IMR-90 (cell line): ENCODE data around the gene SHC2. TPM values are rescaled to one million over a fixed set of nuclear protein-coding genes. Genes with fewer than 3 reads are reported as not detected.
A peak's percentile ranks its signal among the peaks of the same experiment; 100 is the strongest.

Experiments
- ATAC-seq: fragments of 200-7000 bp; cut with Tn5 transposase; 2 replicates; pipeline ENCODE4 v1.9.1; 2020; ENCODE audit warnings: low read depth, mild to moderate bottlenecking, moderate library complexity
- Bru-seq: library from RNA; stranded (reverse); fragments of 400-500 nt; gene quantifications from one replicate; lab custom pipeline; 2021; lab: Mats Ljungman, UMichigan
- BruChase-seq, 2 experiments: library from RNA; stranded (reverse); fragments of 400-500 nt; gene quantifications; one replicate each; lab custom pipeline; 2021; lab: Mats Ljungman, UMichigan
- BruUV-seq: library from RNA; stranded (reverse); fragments of 400-500 nt; replicated peaks from 2 replicates; lab custom pipeline; 2021; lab: Mats Ljungman, UMichigan
- CTCF ChIA-PET: fragments of 300-600 bp; formaldehyde crosslinking; extraction: SDS; loops from one replicate; lab custom pipeline; 2021; ENCODE audit warnings: antibody characterized with exemption; lab: Yijun Ruan, JAX
- POLR2A ChIA-PET: fragments of 300-600 bp; sonication (Branson Sonifier 250); formaldehyde crosslinking; loops from one replicate; lab custom pipeline; 2022; ENCODE audit warnings: antibody characterized with exemption; ENCODE audit not compliant: unreplicated experiment; lab: Charles Lee
- DNase-seq: peaks from one replicate; pipeline ENCODE4 v3.0.0; 2013
- H2AFZ ChIP-seq: replicated peaks from 2 replicates; pipeline ENCODE3; 2013; ENCODE audit warnings: low read length, mild to moderate bottlenecking; ENCODE audit not compliant: poor library complexity
- H2AK5ac ChIP-seq: 2 replicates; pipeline ENCODE4 v1.6.1; 2013; ENCODE audit warnings: low read depth, low read length, inconsistent platforms
- H2AK9ac ChIP-seq: replicated peaks from 2 replicates; pipeline ENCODE3; 2013; ENCODE audit warnings: mild to moderate bottlenecking, low read depth, low read length, moderate library complexity; ENCODE audit not compliant: poor library complexity
- H2BK120ac ChIP-seq: 2 replicates; pipeline ENCODE4 v1.6.1; 2013; ENCODE audit warnings: low read depth, low read length, inconsistent platforms
- H2BK15ac ChIP-seq: 3 replicates; pipeline ENCODE4 v1.6.1; 2013; ENCODE audit warnings: low read depth, low read length, inconsistent platforms
- H2BK20ac ChIP-seq: 2 replicates; pipeline ENCODE4 v1.6.1; 2013; ENCODE audit warnings: low read depth, mild to moderate bottlenecking, inconsistent platforms, low read length, moderate library complexity
- H2BK5ac ChIP-seq: 2 replicates; pipeline ENCODE4 v1.6.1; 2013; ENCODE audit warnings: mild to moderate bottlenecking, low read depth, low read length, inconsistent platforms; ENCODE audit not compliant: poor library complexity, severe bottlenecking
- H3K14ac ChIP-seq: replicated peaks from 2 replicates; pipeline ENCODE4 v1.6.1; 2013; ENCODE audit warnings: low read depth, low read length, inconsistent platforms
- H3K18ac ChIP-seq: 2 replicates; pipeline ENCODE4 v1.6.1; 2013; ENCODE audit warnings: low read depth, low read length, control low read depth
- H3K23ac ChIP-seq: 2 replicates; pipeline ENCODE4 v1.6.1; 2013; ENCODE audit warnings: low read depth, low read length, inconsistent platforms
- H3K27ac ChIP-seq: 2 replicates; pipeline ENCODE4 v1.5.1; 2013; ENCODE audit warnings: mild to moderate bottlenecking, control low read depth, low read length; ENCODE audit not compliant: insufficient read depth
- H3K27me3 ChIP-seq: 2 replicates; pipeline ENCODE4 v1.6.1; 2013; ENCODE audit warnings: low read length; ENCODE audit not compliant: control insufficient read depth, insufficient read depth
- H3K36me3 ChIP-seq: 2 replicates; pipeline ENCODE4 v1.6.1; 2013; ENCODE audit warnings: low read length, mixed read lengths; ENCODE audit not compliant: control insufficient read depth, insufficient read depth
- H3K4ac ChIP-seq: 2 replicates; pipeline ENCODE4 v1.6.1; 2013; ENCODE audit warnings: low read depth, low read length, inconsistent platforms
- H3K4me1 ChIP-seq: 2 replicates; pipeline ENCODE4 v1.6.1; 2013; ENCODE audit warnings: low read length, mixed read lengths; ENCODE audit not compliant: control insufficient read depth, insufficient read depth
- H3K4me2 ChIP-seq: 2 replicates; pipeline ENCODE4 v1.6.1; 2013; ENCODE audit warnings: low read depth, mild to moderate bottlenecking, control low read depth, low read length, moderate library complexity
- H3K4me3 ChIP-seq: 2 replicates; pipeline ENCODE4 v1.5.1; 2013; ENCODE audit warnings: low read depth, mild to moderate bottlenecking, control low read depth, low read length, moderate library complexity; ENCODE audit not compliant: insufficient read depth
- H3K56ac ChIP-seq: 2 replicates; pipeline ENCODE4 v1.6.1; 2013; ENCODE audit warnings: low read length, inconsistent platforms; ENCODE audit not compliant: insufficient read depth; ENCODE audit errors: extremely low read depth
- H3K79me1 ChIP-seq, 2 experiments: 2 replicates each; pipeline ENCODE4 v1.6.1; 2013; ENCODE audit warnings: low read length in 2 of 2, inconsistent platforms in 1 of 2, low read depth in 1 of 2
- H3K9ac ChIP-seq: 2 replicates; pipeline ENCODE4 v1.6.1; 2013; ENCODE audit warnings: low read depth, low read length, control low read depth
- H3K9me1 ChIP-seq: 2 replicates; pipeline ENCODE4 v1.6.1; 2013; ENCODE audit warnings: low read length, inconsistent platforms; ENCODE audit not compliant: insufficient read depth
- H3K9me3 ChIP-seq: 2 replicates; pipeline ENCODE4 v1.6.1; 2013; ENCODE audit warnings: low read length; ENCODE audit not compliant: control insufficient read depth, insufficient read depth
- H4K20me1 ChIP-seq: 2 replicates; pipeline ENCODE4 v1.6.1; 2013; ENCODE audit warnings: low read length, inconsistent platforms; ENCODE audit not compliant: insufficient read depth
- H4K5ac ChIP-seq: 2 replicates; pipeline ENCODE4 v1.6.1; 2013; ENCODE audit warnings: mild to moderate bottlenecking, low read depth, low read length, control low read depth
- H4K8ac ChIP-seq, 2 experiments: 2 replicates each; pipeline ENCODE4 v1.6.1; 2013; ENCODE audit warnings: low read depth in 2 of 2, low read length in 2 of 2, control low read depth in 1 of 2, inconsistent platforms in 1 of 2
- H4K91ac ChIP-seq: 2 replicates; pipeline ENCODE4 v1.6.1; 2013; ENCODE audit warnings: low read depth, low read length, inconsistent platforms; ENCODE audit not compliant: insufficient read depth
- CEBPB ChIP-seq: IDR thresholded peaks from 2 replicates; pipeline ENCODE4 v1.6.1; 2012; ENCODE audit warnings: low read depth, low read length, improper control_type of control experiment
- MAZ ChIP-seq: IDR thresholded peaks from 2 replicates; pipeline ENCODE4 v1.6.1; 2012; ENCODE audit warnings: low read depth, mild to moderate bottlenecking, low read length, improper control_type of control experiment, moderate library complexity, borderline replicate concordance
- POLR2A ChIP-seq: IDR thresholded peaks from 2 replicates; pipeline ENCODE4 v1.6.1; 2012; ENCODE audit warnings: mild to moderate bottlenecking, low read depth, low read length
- RAD21 ChIP-seq: IDR thresholded peaks from 2 replicates; pipeline ENCODE4 v1.6.1; 2012; ENCODE audit warnings: low read length, improper control_type of control experiment
- RCOR1 ChIP-seq: IDR thresholded peaks from 2 replicates; pipeline ENCODE4 v1.6.1; 2012; ENCODE audit warnings: mild to moderate bottlenecking, low read length, improper control_type of control experiment; ENCODE audit not compliant: insufficient replicate concordance
- SMC3 ChIP-seq: fragments of 150-350 bp; IDR thresholded peaks from 2 replicates; pipeline ENCODE4 v1.6.1; 2016; ENCODE audit warnings: low read depth, mild to moderate bottlenecking, antibody characterized with exemption, low read length, moderate library complexity
- WGBS, 2 experiments: methylation state at CpG; one replicate each; pipeline versions ENCODE4 v1.1.5 to v1.1.7; 2013; ENCODE audit warnings: missing lambda C conversion rate in 2 of 2; ENCODE audit not compliant: insufficient read length in 1 of 2; ENCODE audit errors: extremely low coverage in 2 of 2; 5-methylcytosine and 5-hydroxymethylcytosine counted together
- dilution Hi-C: fragments of 300-500 bp; cut with HindIII; formaldehyde crosslinking; loops from one replicate; pipeline ENCODE4 v1.14.3; 2018; ENCODE audit warnings: low sequenced_read_pairs; ENCODE audit not compliant: unreplicated experiment
- in situ Hi-C: fragments of 300-500 bp; cut with MboI; formaldehyde crosslinking; loops from 3 replicates; pipeline ENCODE4 v1.14.3; 2019; ENCODE audit warnings: low sequenced_read_pairs, inconsistent platforms, mixed read lengths
- intact Hi-C: fragments of 100-400 bp; cut with micrococcal nuclease; formaldehyde crosslinking; loops from 2 replicates; pipeline ENCODE4 v1.10.0; 2022
- long read RNA-seq: library from polyadenylated mRNA; unstranded; transcript quantifications from one replicate; pipeline ENCODE4 v2.0.0, GENCODE V29; 2021; ENCODE audit not compliant: unreplicated experiment
- polyA plus RNA-seq, 3 experiments: library from polyadenylated mRNA; depleted of rRNA; stranded (reverse); fragments of >200 nt; gene quantifications; 2 replicates each; pipeline ENCODE4 v1.2.3, GENCODE V29; 2012; ENCODE audit warnings: low replicate concordance in 1 of 3
- total RNA-seq: library from RNA; depleted of rRNA; stranded (reverse); fragments of >200 nt; gene quantifications from 2 replicates; pipeline ENCODE4 v1.2.3, GENCODE V29; 2012; rRNA removed

The SHC2 gene, protein sequence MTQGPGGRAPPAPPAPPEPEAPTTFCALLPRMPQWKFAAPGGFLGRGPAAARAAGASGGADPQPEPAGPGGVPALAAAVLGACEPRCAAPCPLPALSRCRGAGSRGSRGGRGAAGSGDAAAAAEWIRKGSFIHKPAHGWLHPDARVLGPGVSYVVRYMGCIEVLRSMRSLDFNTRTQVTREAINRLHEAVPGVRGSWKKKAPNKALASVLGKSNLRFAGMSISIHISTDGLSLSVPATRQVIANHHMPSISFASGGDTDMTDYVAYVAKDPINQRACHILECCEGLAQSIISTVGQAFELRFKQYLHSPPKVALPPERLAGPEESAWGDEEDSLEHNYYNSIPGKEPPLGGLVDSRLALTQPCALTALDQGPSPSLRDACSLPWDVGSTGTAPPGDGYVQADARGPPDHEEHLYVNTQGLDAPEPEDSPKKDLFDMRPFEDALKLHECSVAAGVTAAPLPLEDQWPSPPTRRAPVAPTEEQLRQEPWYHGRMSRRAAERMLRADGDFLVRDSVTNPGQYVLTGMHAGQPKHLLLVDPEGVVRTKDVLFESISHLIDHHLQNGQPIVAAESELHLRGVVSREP
- under 0.01 TPM in 1 of 2 replicates, not detected in the other for total RNA-seq
- 0.68 and 0.72 TPM in 2 replicates for polyA plus RNA-seq (2012; rRNA removed)
- 0.14 and 0.65 TPM in 2 replicates for polyA plus RNA-seq (2012; cell fraction: cytosol; rRNA removed)
- polyA plus RNA-seq (2012; cell fraction: nucleus; rRNA removed; ENCODE audit: low replicate concordance): 5.9 and 6.9 TPM in 2 replicates
- percentile 36 among the genes with signal in this experiment for Bru-seq, nascent RNA
- percentile 51 among the genes with signal in this experiment for BruChase-seq, experiment 1, labeled RNA remaining after a 6-hour chase
- percentile 46 among the genes with signal in this experiment for BruChase-seq, experiment 2, labeled RNA remaining after a 2-hour chase
- long read RNA-seq, transcript SHC2-201 (13 exons, 2,494 nt): major isoform, 7 of 12 reads
- long read RNA-seq, partial matches to known transcripts: 0 of 12 reads
- long read RNA-seq, other reads (novel, unspliced or antisense): 3 of 12 reads

DNA sequence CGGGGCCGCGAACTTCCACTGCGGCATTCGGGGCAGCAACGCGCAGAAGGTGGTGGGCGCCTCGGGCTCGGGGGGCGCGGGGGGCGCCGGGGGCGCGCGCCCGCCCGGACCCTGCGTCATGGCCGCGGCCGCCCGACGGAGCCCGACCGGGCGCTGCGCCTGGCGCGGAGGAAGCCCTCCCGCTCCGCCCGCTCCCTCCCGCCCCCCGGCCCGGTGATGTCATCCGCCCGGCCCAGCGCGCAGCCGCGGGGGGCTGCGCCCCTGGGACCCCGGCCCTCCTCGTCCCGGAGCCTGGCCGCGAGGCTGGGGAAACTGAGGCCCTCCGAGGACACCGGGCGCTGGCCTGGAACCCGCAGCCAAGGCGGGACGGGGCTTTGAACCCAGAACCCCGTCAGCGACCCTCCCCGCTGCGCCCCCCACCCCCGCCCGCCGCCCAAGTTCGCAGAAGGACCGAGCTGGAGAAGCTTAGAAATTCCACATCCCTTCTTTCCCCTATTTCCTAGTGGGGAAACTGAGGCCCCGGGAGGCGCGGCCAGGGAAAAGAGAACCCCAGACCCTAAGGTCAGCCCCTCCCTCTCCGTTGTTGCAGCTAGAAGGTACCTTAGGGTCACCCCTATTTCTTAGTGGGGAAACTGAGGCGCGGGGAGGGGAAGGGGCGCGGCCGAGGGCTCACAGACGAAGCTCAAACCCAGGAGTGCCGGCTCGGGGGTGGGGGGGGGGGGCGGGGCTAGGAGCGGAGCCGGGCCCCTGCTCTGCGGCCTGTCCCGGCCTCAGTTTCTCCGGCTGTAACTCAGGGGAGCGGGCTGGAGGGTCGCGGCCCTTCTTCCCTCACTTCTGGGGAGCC is at the start of gene SHC2:
Gene SHC2 (minus strand): TSS at position 157 of the 844 bp plus-strand sequence. CDS start 37 bp downstream, at position 120.
- no peak within 1 kb of the TSS for H3K4ac ChIP-seq
- peaks cover 3% of the 10 kb centered on the region; the same call in 1 of the 2 replicates for H3K4me1 ChIP-seq
- ChIA-PET POLR2A (no interaction called here), CTCF (no interaction called here)
- ATAC-seq (peak; percentile 27; the same call in 1 of the 2 replicates), DNase-seq (no peak)
- no peak within 1 kb of the TSS for H3K56ac ChIP-seq
- H3K27me3 ChIP-seq: peaks cover 20% of the 10 kb centered on the region
- dilution Hi-C loops (no loop called here), in situ Hi-C loops (no loop called here), intact Hi-C loops (no loop called here)
- H2BK120ac ChIP-seq: no peak within 1 kb of the TSS
- no peak within 1 kb of the TSS for H2BK15ac ChIP-seq
- H2BK20ac ChIP-seq: no peak within 1 kb of the TSS
- no peak within 1 kb of the TSS for H2BK5ac ChIP-seq
- no peaks in the 10 kb centered on the region for H3K79me1 ChIP-seq
- 1% methylated on average over 36 of the region's 85 CpGs; no CpG with 5 or more reads in 1 of the 2 experiments for WGBS, 2 experiments
- H2AFZ ChIP-seq: peak within 1 kb of the TSS; percentile 92
- TF ChIP-seq RCOR1: no peak
- TF ChIP-seq RAD21: no peak
- TF ChIP-seq POLR2A: no peak
- no peak for TF ChIP-seq SMC3
- no peak for TF ChIP-seq CEBPB
- TF ChIP-seq MAZ: peak; percentile 11; the same call in 1 of the 2 replicates
- no peak within 1 kb of the TSS for H4K91ac ChIP-seq
- no peak within 1 kb of the TSS for H3K18ac ChIP-seq
- H2AK5ac ChIP-seq: no peak within 1 kb of the TSS
- no peaks in the 10 kb centered on the region for H4K20me1 ChIP-seq
- H3K4me3 ChIP-seq: peak within 1 kb of the TSS; percentile 63
- peak within 1 kb of the TSS; percentile 67 for H3K4me2 ChIP-seq
- peak within 1 kb of the TSS in 1 of 2 experiments; percentile 60; a peak in 1 of 4 replicates for H4K8ac ChIP-seq
- H3K14ac ChIP-seq: no peak within 1 kb of the TSS
- H3K9me3 ChIP-seq: no peaks in the 10 kb centered on the region; the same call in 1 of the 2 replicates
- peak within 1 kb of the TSS; percentile 12; the same call in 1 of the 2 replicates for H3K9ac ChIP-seq
- H3K23ac ChIP-seq: no peak within 1 kb of the TSS
- no peak within 1 kb of the TSS for H4K5ac ChIP-seq
- no peak within 1 kb of the TSS for H2AK9ac ChIP-seq
- H3K9me1 ChIP-seq: no peaks in the 10 kb centered on the region
- no peaks in the 10 kb centered on the region for H3K36me3 ChIP-seq
- no TSS peak for BruUV-seq
- no peak within 1 kb of the TSS; the same call in 1 of the 2 replicates for H3K27ac ChIP-seq
